H1 (cell line): ENCODE results near the gene TEK. TPM values are rescaled to one million over a fixed set of nuclear protein-coding genes. Genes with fewer than 3 reads are reported as not detected.

Experiments
- CTCF ChIA-PET: fragments of 300-600 bp; sonication (Branson Sonifier 250); formaldehyde crosslinking; loops from one replicate; lab custom pipeline; 2021; ENCODE audit not compliant: partially characterized antibody; lab: Charles Lee
- POLR2A ChIA-PET: fragments of 300-600 bp; sonication (Branson Sonifier 250); formaldehyde crosslinking; loops from one replicate; lab custom pipeline; 2021; ENCODE audit warnings: inconsistent platforms; ENCODE audit not compliant: partially characterized antibody; lab: Charles Lee
- DNase-seq, 2 experiments: peaks; one replicate each; pipeline versions ENCODE4 v3.0.0 to v3.0.0-alpha.2; 2010 to 2022; ENCODE audit warnings: low spot score in 2 of 2, low read depth in 1 of 2, mixed read lengths in 1 of 2
- FAIRE-seq: peaks from 2 replicates; lab custom pipeline; 2011; peaks lifted over from hg19 to GRCh38; lab: Jason Lieb, UNC
- H2AFZ ChIP-seq: 2 replicates; pipeline ENCODE4 v1.8.1; 2012; ENCODE audit warnings: low read length, inconsistent platforms
- H2AK5ac ChIP-seq: 2 replicates; pipeline ENCODE4 v1.6.1; 2013; ENCODE audit warnings: low read depth, low read length
- H2BK120ac ChIP-seq: replicated peaks from 2 replicates; pipeline ENCODE3; 2013; ENCODE audit warnings: low read depth, low read length, inconsistent platforms
- H2BK12ac ChIP-seq: 2 replicates; pipeline ENCODE4 v1.6.1; 2013; ENCODE audit warnings: low read depth, low read length
- H2BK15ac ChIP-seq: 2 replicates; pipeline ENCODE4 v1.6.1; 2013; ENCODE audit warnings: low read length
- H2BK20ac ChIP-seq: 2 replicates; pipeline ENCODE4 v1.6.1; 2013; ENCODE audit warnings: low read length
- H2BK5ac ChIP-seq: 2 replicates; pipeline ENCODE4 v1.6.1; 2013; ENCODE audit warnings: low read depth, low read length
- H3K14ac ChIP-seq: 2 replicates; pipeline ENCODE4 v1.6.1; 2013; ENCODE audit warnings: inconsistent platforms; ENCODE audit not compliant: insufficient read length
- H3K18ac ChIP-seq: 2 replicates; pipeline ENCODE4 v1.6.1; 2013; ENCODE audit warnings: low read length; ENCODE audit errors: extremely low read depth
- H3K23ac ChIP-seq: 2 replicates; pipeline ENCODE4 v1.6.1; 2013; ENCODE audit warnings: inconsistent platforms; ENCODE audit not compliant: insufficient read length
- H3K23me2 ChIP-seq: 2 replicates; pipeline ENCODE4 v1.6.1; 2013; ENCODE audit warnings: low read depth, low read length
- H3K27ac ChIP-seq: 2 replicates; pipeline ENCODE4 v1.6.1; 2011; ENCODE audit warnings: low read depth, low read length, inconsistent platforms
- H3K27me3 ChIP-seq, 4 experiments: replicated peaks in 1 of 4; 1 replicate in 1 of 4; 2 replicates in 3 of 4; pipeline versions ENCODE4 v1.6.1 to v1.8.1; 2011 to 2013; ENCODE audit warnings: low read length in 3 of 4, mild to moderate bottlenecking in 3 of 4, inconsistent platforms in 2 of 4, mixed read lengths in 2 of 4, moderate library complexity in 1 of 4; ENCODE audit not compliant: control insufficient read depth in 3 of 4, insufficient read depth in 3 of 4; ENCODE audit errors: extremely low read depth in 1 of 4
- H3K36me3 ChIP-seq, 4 experiments: 2 replicates each; pipeline versions ENCODE4 v1.6.1 to v1.8.1; 2011 to 2013; ENCODE audit warnings: mild to moderate bottlenecking in 4 of 4, low read length in 3 of 4, moderate library complexity in 2 of 4, control low read depth in 1 of 4, inconsistent platforms in 1 of 4; ENCODE audit not compliant: insufficient read depth in 4 of 4, control insufficient read depth in 2 of 4
- H3K4ac ChIP-seq: replicated peaks from 2 replicates; pipeline ENCODE3; 2013; ENCODE audit warnings: low read length, low read depth, mixed read lengths, inconsistent platforms; ENCODE audit not compliant: insufficient read length
- H3K4me1 ChIP-seq, 4 experiments: replicated peaks in 1 of 4; 1 replicate in 1 of 4; 2 replicates in 3 of 4; pipeline versions ENCODE4 v1.6.1 to v1.8.1; 2011 to 2013; ENCODE audit warnings: low read length in 3 of 4, inconsistent platforms in 2 of 4, mixed read lengths in 1 of 4; ENCODE audit not compliant: insufficient read depth in 4 of 4, control insufficient read depth in 3 of 4
- H3K4me2 ChIP-seq, 2 experiments: 2 replicates each; pipeline versions ENCODE4 v1.6.1 to v1.8.1; 2011 to 2013; ENCODE audit warnings: low read depth in 2 of 2, low read length in 2 of 2, control low read depth in 1 of 2, inconsistent platforms in 1 of 2, mild to moderate bottlenecking in 1 of 2; ENCODE audit not compliant: insufficient read depth in 1 of 2
- H3K4me3 ChIP-seq, 4 experiments: fragments of 200-600, 300-600 bp in 1 of 4; sonication (generic), shearing (Covaris generic), sonication (Bioruptor Twin) in 1 of 4; 2 replicates each; pipeline versions ENCODE4 v1.5.1 to v1.8.1; 2011 to 2016; ENCODE audit warnings: low read length in 4 of 4, low read depth in 3 of 4, control low read depth in 2 of 4, inconsistent platforms in 2 of 4, mild to moderate bottlenecking in 2 of 4, mixed read lengths in 1 of 4, moderate library complexity in 1 of 4; ENCODE audit not compliant: insufficient read depth in 2 of 4; ENCODE audit errors: extremely low read depth in 1 of 4
- H3K56ac ChIP-seq: replicated peaks from 2 replicates; pipeline ENCODE3; 2013; ENCODE audit warnings: low read depth, mild to moderate bottlenecking, mixed read lengths, low read length, inconsistent platforms; ENCODE audit not compliant: insufficient read length
- H3K79me1 ChIP-seq: 2 replicates; pipeline ENCODE4 v1.6.1; 2013; ENCODE audit warnings: low read depth, low read length, control low read depth
- H3K79me2 ChIP-seq, 2 experiments: 2 replicates each; pipeline versions ENCODE4 v1.6.1 to v1.8.1; 2012 to 2013; ENCODE audit warnings: low read length in 2 of 2, mild to moderate bottlenecking in 2 of 2, inconsistent platforms in 1 of 2; ENCODE audit not compliant: insufficient read depth in 2 of 2, control insufficient read depth in 1 of 2
- H3K9ac ChIP-seq, 4 experiments: replicated peaks in 1 of 4; 1 replicate in 1 of 4; 2 replicates in 3 of 4; pipeline versions ENCODE4 v1.6.1 to v1.8.1; 2011 to 2013; ENCODE audit warnings: low read depth in 3 of 4, low read length in 3 of 4, control low read depth in 2 of 4, mild to moderate bottlenecking in 2 of 4, moderate library complexity in 2 of 4, inconsistent platforms in 1 of 4; ENCODE audit errors: extremely low read depth in 1 of 4
- H3K9me3 ChIP-seq, 2 experiments: 2 replicates each; pipeline versions ENCODE4 v1.6.1 to v1.8.1; 2012 to 2013; ENCODE audit warnings: mild to moderate bottlenecking in 2 of 2, moderate library complexity in 2 of 2, control low read depth in 1 of 2, inconsistent platforms in 1 of 2, low read depth in 1 of 2, low read length in 1 of 2, mixed read lengths in 1 of 2; ENCODE audit not compliant: insufficient read depth in 2 of 2
- H4K20me1 ChIP-seq, 2 experiments: replicated peaks in 1 of 2; 2 replicates each; pipeline versions ENCODE3 to v1.8.1; 2011 to 2013; ENCODE audit warnings: inconsistent platforms in 2 of 2, low read length in 2 of 2, mild to moderate bottlenecking in 1 of 2; ENCODE audit not compliant: insufficient read depth in 2 of 2, control insufficient read depth in 1 of 2
- H4K5ac ChIP-seq: 2 replicates; pipeline ENCODE4 v1.6.1; 2013; ENCODE audit warnings: low read length, low read depth, mixed read lengths, inconsistent platforms; ENCODE audit not compliant: insufficient read length
- H4K8ac ChIP-seq: 2 replicates; pipeline ENCODE4 v1.8.0; 2013; ENCODE audit warnings: mild to moderate bottlenecking, moderate library complexity, low read length, inconsistent platforms; ENCODE audit not compliant: insufficient read depth; ENCODE audit errors: extremely low read depth
- H4K91ac ChIP-seq: replicated peaks from 2 replicates; pipeline ENCODE3; 2013; ENCODE audit warnings: low read length, mixed read lengths, inconsistent platforms; ENCODE audit not compliant: insufficient read length
- CEBPB ChIP-seq: IDR thresholded peaks from 2 replicates; pipeline ENCODE4 v1.6.1; 2012; ENCODE audit warnings: low read depth, low read length
- CHD1 ChIP-seq: IDR thresholded peaks from 2 replicates; pipeline ENCODE4 v1.6.1; 2012; ENCODE audit warnings: low read depth, low read length, improper control_type of control experiment
- CTBP2 ChIP-seq: IDR thresholded peaks from 2 replicates; pipeline ENCODE4 v1.7.0; 2011; ENCODE audit warnings: borderline replicate concordance, mild to moderate bottlenecking, moderate library complexity, mixed read lengths, low read length; ENCODE audit not compliant: insufficient read depth, insufficient read length
- EGR1 ChIP-seq: IDR thresholded peaks from 2 replicates; pipeline ENCODE4 v1.6.1; 2011; ENCODE audit warnings: low read depth, low read length, borderline replicate concordance
- JUN ChIP-seq: IDR thresholded peaks from 2 replicates; pipeline ENCODE4 v1.6.1; 2011; ENCODE audit warnings: low read depth, mild to moderate bottlenecking, improper control_type of control experiment, low read length
- NANOG ChIP-seq: IDR thresholded peaks from 2 replicates; pipeline ENCODE4 v1.6.1; 2011; ENCODE audit warnings: low read length, low read depth, mild to moderate bottlenecking, inconsistent platforms; ENCODE audit not compliant: insufficient read depth, poor library complexity, severe bottlenecking
- POU5F1 ChIP-seq: IDR thresholded peaks from 2 replicates; pipeline ENCODE4 v1.6.1; 2011; ENCODE audit warnings: low read depth, mild to moderate bottlenecking, low read length, moderate library complexity
- RAD21 ChIP-seq, 2 experiments: IDR thresholded peaks in 1 of 2; conservative IDR thresholded peaks in 1 of 2; 2 replicates each; pipeline ENCODE4 v1.6.1; 2011; ENCODE audit warnings: low read depth in 2 of 2, low read length in 2 of 2, improper control_type of control experiment in 1 of 2, inconsistent platforms in 1 of 2, mild to moderate bottlenecking in 1 of 2, moderate library complexity in 1 of 2
- SIN3A ChIP-seq, 2 experiments: IDR thresholded peaks in 1 of 2; conservative IDR thresholded peaks in 1 of 2; 2 replicates each; pipeline ENCODE4 v1.6.1; 2011 to 2012; ENCODE audit warnings: low read length in 2 of 2, improper control_type of control experiment in 1 of 2, low read depth in 1 of 2, mild to moderate bottlenecking in 1 of 2
- SRF ChIP-seq: IDR thresholded peaks from 2 replicates; pipeline ENCODE4 v1.6.1; 2011; ENCODE audit warnings: mild to moderate bottlenecking, low read depth, low read length, moderate library complexity
- TBP ChIP-seq: IDR thresholded peaks from 2 replicates; pipeline ENCODE4 v1.6.1; 2011; ENCODE audit warnings: low read depth, low read length, improper control_type of control experiment
- ZNF274 ChIP-seq: IDR thresholded peaks from 2 replicates; pipeline ENCODE4 v1.7.0; 2012; ENCODE audit warnings: low read length, borderline replicate concordance; ENCODE audit errors: extremely low read depth
- WGBS, 2 experiments: shearing (Covaris generic) in 1 of 2; methylation state at CpG; one replicate each; pipeline versions ENCODE4 v1.1.6 to v1.1.7; 2013 to 2015; ENCODE audit warnings: low lambda C conversion rate in 2 of 2, mixed read lengths in 2 of 2, inconsistent platforms in 1 of 2, low coverage in 1 of 2, missing lambda C conversion rate in 1 of 2; ENCODE audit not compliant: insufficient replicate concordance in 2 of 2, insufficient coverage in 1 of 2, insufficient read length in 1 of 2; ENCODE audit errors: extremely low coverage in 1 of 2, missing lambda C conversion rate in 1 of 2; 5-methylcytosine and 5-hydroxymethylcytosine counted together
- polyA plus RNA-seq, 7 experiments: library from polyadenylated mRNA; depleted of rRNA in 3 of 7; stranded (reverse) in 5 of 7; unstranded in 2 of 7; fragments of >200 nt in 5 of 7; fragments of 200-250 nt in 2 of 7; gene quantifications; 1 replicate in 5 of 7; 2 replicates in 1 of 7; 4 replicates in 1 of 7; pipeline versions ENCODE4 v1.2.1 to v1.2.3, GENCODE V29; 2011 to 2013; ENCODE audit warnings: missing spikeins in 2 of 7, mixed read lengths in 2 of 7
- total RNA-seq: library from RNA; stranded (reverse); fragmentation: NEBNext Ultra II Directional; extraction: Animal tissue kit (Norgen Biotek cat#: 25700); gene quantifications from 2 replicates; pipeline ENCODE4 v1.2.1, GENCODE V29; 2021

The TEK gene
- total and polyA plus RNA-seq, 2 of the 8 experiments (the other 6 are each of a cell fraction or from before 2014, with no cell fraction given), result 11.0 to 35.8 TPM

GRCh38 chr9:27073841-27074728 is 34.9 kb upstream of the TEK start:
- Histone ChIP-seq H4K91ac (no peak overlapping the region), H3K79me1 (no peaks in the 10 kb centered on the region), H2BK20ac (no peak overlapping the region), H3K4me2 (no peak overlapping the region), H3K56ac (no peak overlapping the region), H3K79me2 (no peaks in the 10 kb centered on the region), H2AK5ac (no peak overlapping the region), H2BK15ac (no peak overlapping the region), H3K9ac (no peak overlapping the region), H3K27ac (no peak overlapping the region), H2AFZ (no peak overlapping the region), H2BK12ac (no peak overlapping the region), H3K9me3 (no peaks in the 10 kb centered on the region), H3K23ac (no peak overlapping the region), H2BK120ac (no peak overlapping the region), H4K5ac (no peak overlapping the region), H3K4me1 (no peaks in the 10 kb centered on the region), H4K20me1 (no peaks in the 10 kb centered on the region), H4K8ac (no peak overlapping the region), H3K23me2 (no peaks in the 10 kb centered on the region), H3K36me3 (no peaks in the 10 kb centered on the region), H3K27me3 (no peaks in the 10 kb centered on the region), H3K4ac (no peak overlapping the region), H3K4me3 (no peak overlapping the region), H3K18ac (no peak overlapping the region), H3K14ac (no peak overlapping the region), H2BK5ac (no peak overlapping the region)
- POLR2A ChIA-PET, result interaction anchor here (0.8 kb wide), 1 partner anchor 11 kb away, joined by 3 read pairs; no protein-coding TSS in a partner anchor
- DNase-seq (no peak), FAIRE-seq (no peak)
- 87% methylated on average over 4 of the region's 4 CpGs; no CpG with 5 or more reads in 1 of the 2 experiments for WGBS, 2 experiments
- CTCF ChIA-PET, result interaction anchor here (0.7 to 0.9 kb wide), 2 partner anchors 146 to 331 kb away, joined by 3 read pairs; no protein-coding TSS in a partner anchor
- TF ChIP-seq SIN3A (conservative IDR thresholded peaks at IDR 0.05 in 1 of 2, IDR thresholded peaks at IDR 0.05 in 1 of 2; ENCODE audit: low read depth in 1 of 2, low read length in 2 of 2) (no peak), CHD1 (no peak), POU5F1 (no peak), ZNF274 (no peak), NANOG (no peak), EGR1 (no peak), CEBPB (no peak), JUN (no peak), TBP (no peak), CTBP2 (no peak), RAD21 (IDR thresholded peaks at IDR 0.05 in 1 of 2, conservative IDR thresholded peaks at IDR 0.05 in 1 of 2; ENCODE audit: low read depth in 2 of 2, low read length in 2 of 2) (no peak), SRF (no peak)
